Measurements from ENCODE around the gene LRRC10B.
A peak's percentile ranks its signal among the peaks of the same experiment; 100 is the strongest.

The LRRC10B gene

DNA sequence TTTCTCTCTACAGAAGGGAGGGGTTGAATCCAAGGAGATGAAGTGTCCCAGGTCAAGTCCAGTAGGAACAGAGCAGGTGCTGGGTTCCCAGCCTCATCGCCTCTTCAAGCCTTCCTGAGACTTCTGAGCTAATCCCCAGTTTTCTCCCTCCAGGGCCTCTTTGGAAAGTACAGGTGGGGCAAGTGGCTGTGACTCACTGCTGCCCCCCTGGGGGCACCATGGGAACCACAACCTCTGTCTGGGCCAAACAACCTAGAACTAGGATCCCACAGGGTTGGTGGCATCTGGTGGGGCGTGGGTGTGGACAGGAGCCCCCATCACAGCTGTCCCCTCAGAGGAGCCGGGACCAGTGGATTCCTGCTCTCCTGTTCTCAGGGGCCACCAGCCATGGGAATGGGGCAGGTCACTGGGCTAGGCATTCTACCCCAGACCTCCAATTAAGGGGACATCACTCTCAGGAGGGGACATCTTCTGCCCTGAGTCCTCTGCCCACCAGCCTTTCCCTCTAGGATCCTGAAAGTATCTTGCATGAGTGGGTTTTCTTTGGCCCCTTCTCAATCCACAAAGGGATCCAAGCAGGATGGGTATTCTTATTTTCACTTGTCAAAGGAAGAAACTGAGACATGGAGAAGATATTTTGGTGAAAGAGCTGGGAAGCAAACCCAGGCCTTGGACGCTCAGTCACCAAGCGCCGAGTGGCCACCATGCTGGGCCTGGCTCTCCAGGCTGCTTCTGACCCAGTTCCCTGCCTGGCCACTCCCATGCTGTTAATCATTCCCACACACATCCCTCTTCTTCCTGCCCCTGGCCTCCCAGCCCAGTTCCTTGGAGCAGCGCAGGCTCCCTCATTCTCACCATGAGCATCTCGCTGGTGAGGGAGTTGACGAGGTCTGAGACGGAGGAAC, 23.8 kb downstream of the LRRC10B start:
- Histone ChIP-seq H3K27ac (replicated peaks; ENCODE audit: low read length) (no peak overlapping the region), H2BK120ac (ENCODE audit: low read depth, low read length) (no peak overlapping the region), H2AFZ (ENCODE audit: low read length) (no peak overlapping the region), H3K18ac (ENCODE audit: low read length) (peak overlapping the region; percentile 70), H2AK5ac (ENCODE audit: low read depth, low read length) (peak overlapping the region; percentile 90), H3K79me1 (ENCODE audit: low read depth, low read length) (no peaks in the 10 kb centered on the region), H3K4me3 (ENCODE audit: low read length in 2 of 2) (peak overlapping the region in 1 of 2 donors; percentile 5), H3K36me3 (replicated peaks in 1 of 2; ENCODE audit: control insufficient read depth in 2 of 2, insufficient read depth in 2 of 2, low read length in 2 of 2) (no peaks in the 10 kb centered on the region), H3K9me3 (replicated peaks in 1 of 2; ENCODE audit: control insufficient read depth in 2 of 2, insufficient read depth in 1 of 2, low read depth in 1 of 2, low read length in 2 of 2) (peaks cover 0 to 3% of the 10 kb centered on the region in 2 donors), H3K4ac (ENCODE audit: low read length) (no peak overlapping the region), H2BK12ac (ENCODE audit: low read length) (no peak overlapping the region), H4K91ac (ENCODE audit: low read depth, low read length, poor library complexity) (no peak overlapping the region), H4K8ac (ENCODE audit: low read depth, low read length) (no peak overlapping the region), H3K4me2 (ENCODE audit: insufficient read depth, low read length, poor library complexity, severe bottlenecking) (no peak overlapping the region), H3K23ac (ENCODE audit: low read depth, low read length, poor library complexity) (peak overlapping the region; percentile 17), H3K14ac (ENCODE audit: low read length) (no peak overlapping the region), H3K27me3 (ENCODE audit: control insufficient read depth in 3 of 3, insufficient read depth in 3 of 3, low read depth in 1 of 3, low read length in 3 of 3) (no peaks in the 10 kb centered on the region), H3K9ac (ENCODE audit: low read depth, low read length, poor library complexity) (peak overlapping the region; percentile 72), H2BK15ac (ENCODE audit: low read length) (peak overlapping the region; percentile 5), H2BK5ac (ENCODE audit: low read length) (no peak overlapping the region), H3K4me1 (ENCODE audit: control insufficient read depth in 2 of 2, insufficient read depth in 1 of 2, low read depth in 1 of 2, low read length in 2 of 2) (peaks cover 6 to 25% of the 10 kb centered on the region in 2 donors)
- no peak for DNase-seq (ENCODE audit: low spot score)
- no CpG with 5 or more reads among the region's 10 CpGs for WGBS, 2 donors (ENCODE audit: extremely low coverage in 2 of 2, insufficient read length in 2 of 2, insufficient replicate concordance in 1 of 2)

DNA sequence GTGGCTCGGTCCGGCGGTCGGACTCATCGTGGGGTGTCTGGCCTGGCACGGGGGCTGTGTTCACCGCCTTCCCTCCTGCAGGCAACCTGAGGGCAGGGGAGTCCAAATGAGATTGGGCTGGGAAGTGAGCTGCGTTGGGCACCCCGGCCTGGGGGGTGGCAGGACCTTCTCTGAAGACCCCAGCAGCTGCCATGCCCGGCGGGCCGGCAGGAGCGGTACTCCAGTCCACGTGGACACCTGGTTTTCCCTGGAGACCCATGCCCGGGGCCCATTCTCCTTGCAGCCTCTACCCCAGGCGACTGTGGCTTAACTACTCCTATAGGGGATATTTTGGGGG, 24.5 kb downstream of the LRRC10B start:
- Histone ChIP-seq H4K8ac (ENCODE audit: low read depth, low read length) (no peak overlapping the region), H2BK120ac (ENCODE audit: low read depth, low read length) (no peak overlapping the region), H2BK12ac (ENCODE audit: low read length) (no peak overlapping the region), H3K18ac (ENCODE audit: low read length) (peak overlapping the region; percentile 70), H4K91ac (ENCODE audit: low read depth, low read length, poor library complexity) (no peak overlapping the region), H3K4ac (ENCODE audit: low read length) (no peak overlapping the region), H3K4me1 (ENCODE audit: control insufficient read depth in 2 of 2, insufficient read depth in 1 of 2, low read depth in 1 of 2, low read length in 2 of 2) (peaks cover 6 to 25% of the 10 kb centered on the region in 2 donors), H2AK5ac (ENCODE audit: low read depth, low read length) (peak overlapping the region; percentile 90), H3K79me1 (ENCODE audit: low read depth, low read length) (no peaks in the 10 kb centered on the region), H3K23ac (ENCODE audit: low read depth, low read length, poor library complexity) (peak overlapping the region; percentile 17), H3K27me3 (ENCODE audit: control insufficient read depth in 3 of 3, insufficient read depth in 3 of 3, low read depth in 1 of 3, low read length in 3 of 3) (no peaks in the 10 kb centered on the region), H3K9ac (ENCODE audit: low read depth, low read length, poor library complexity) (peak overlapping the region; percentile 72), H2BK15ac (ENCODE audit: low read length) (peak overlapping the region; percentile 5), H2BK5ac (ENCODE audit: low read length) (no peak overlapping the region), H3K27ac (replicated peaks; ENCODE audit: low read length) (no peak overlapping the region), H3K4me3 (ENCODE audit: low read length in 2 of 2) (peak overlapping the region in 1 of 2 donors; percentile 5), H3K4me2 (ENCODE audit: insufficient read depth, low read length, poor library complexity, severe bottlenecking) (no peak overlapping the region), H3K14ac (ENCODE audit: low read length) (no peak overlapping the region), H2AFZ (ENCODE audit: low read length) (no peak overlapping the region), H3K36me3 (replicated peaks in 1 of 2; ENCODE audit: control insufficient read depth in 2 of 2, insufficient read depth in 2 of 2, low read length in 2 of 2) (no peaks in the 10 kb centered on the region), H3K9me3 (replicated peaks in 1 of 2; ENCODE audit: control insufficient read depth in 2 of 2, insufficient read depth in 1 of 2, low read depth in 1 of 2, low read length in 2 of 2) (peaks cover 0 to 3% of the 10 kb centered on the region in 2 donors)
- no CpG with 5 or more reads among the region's 16 CpGs for WGBS, 2 donors (ENCODE audit: extremely low coverage in 2 of 2, insufficient read length in 2 of 2, insufficient replicate concordance in 1 of 2)
- DNase-seq (ENCODE audit: low spot score), result no peak

GRCh38 chr11:61533401-61533800, 24.9 kb downstream of the LRRC10B start:
- Histone ChIP-seq H4K91ac (ENCODE audit: low read depth, low read length, poor library complexity) (no peak overlapping the region), H3K79me1 (ENCODE audit: low read depth, low read length) (no peaks in the 10 kb centered on the region), H3K27ac (replicated peaks; ENCODE audit: low read length) (no peak overlapping the region), H2AFZ (ENCODE audit: low read length) (no peak overlapping the region), H2BK15ac (ENCODE audit: low read length) (no peak overlapping the region), H3K9me3 (replicated peaks in 1 of 2; ENCODE audit: control insufficient read depth in 2 of 2, insufficient read depth in 1 of 2, low read depth in 1 of 2, low read length in 2 of 2) (peaks cover 0 to 3% of the 10 kb centered on the region in 2 donors), H3K27me3 (ENCODE audit: control insufficient read depth in 3 of 3, insufficient read depth in 3 of 3, low read depth in 1 of 3, low read length in 3 of 3) (peaks cover 0 to 1% (median 0%) of the 10 kb centered on the region in 3 experiments), H4K8ac (ENCODE audit: low read depth, low read length) (no peak overlapping the region), H2BK5ac (ENCODE audit: low read length) (no peak overlapping the region), H3K4ac (ENCODE audit: low read length) (no peak overlapping the region), H3K9ac (ENCODE audit: low read depth, low read length, poor library complexity) (no peak overlapping the region), H3K14ac (ENCODE audit: low read length) (no peak overlapping the region), H3K4me3 (ENCODE audit: low read length in 2 of 2) (no peak overlapping the region), H3K18ac (ENCODE audit: low read length) (no peak overlapping the region), H2AK5ac (ENCODE audit: low read depth, low read length) (peak overlapping the region; percentile 40), H3K23ac (ENCODE audit: low read depth, low read length, poor library complexity) (peak overlapping the region; percentile 25), H2BK12ac (ENCODE audit: low read length) (no peak overlapping the region), H3K4me1 (ENCODE audit: control insufficient read depth in 2 of 2, insufficient read depth in 1 of 2, low read depth in 1 of 2, low read length in 2 of 2) (peaks cover 4 to 22% of the 10 kb centered on the region in 2 donors), H3K36me3 (replicated peaks in 1 of 2; ENCODE audit: control insufficient read depth in 2 of 2, insufficient read depth in 2 of 2, low read length in 2 of 2) (no peaks in the 10 kb centered on the region), H2BK120ac (ENCODE audit: low read depth, low read length) (no peak overlapping the region), H3K4me2 (ENCODE audit: insufficient read depth, low read length, poor library complexity, severe bottlenecking) (no peak overlapping the region)
- no CpG with 5 or more reads among the region's 8 CpGs for WGBS, 2 donors (ENCODE audit: extremely low coverage in 2 of 2, insufficient read length in 2 of 2, insufficient replicate concordance in 1 of 2)
- DNase-seq (ENCODE audit: low spot score), result no peak

All from neuronal stem cell (in vitro differentiated cells).